HCT116 (cell line): ENCODE data around the gene AGAP1. TPM values are rescaled to one million over a fixed set of nuclear protein-coding genes. Genes with fewer than 3 reads are reported as not detected.

Experiments
- ATF3 ChIP-seq: IDR thresholded peaks from 2 replicates; pipeline ENCODE4 v1.6.1; 2012
- CEBPB ChIP-seq: IDR thresholded peaks from 2 replicates; pipeline ENCODE4 v1.6.1; 2012; ENCODE audit warnings: low read depth
- CTCF ChIP-seq, 3 experiments: fragments of 200-600 bp in 1 of 3; sonication (generic) in 1 of 3; IDR thresholded peaks in 2 of 3; conservative IDR thresholded peaks in 1 of 3; 2 replicates each; pipeline ENCODE4 v1.5.1; 2012 to 2017; ENCODE audit warnings: low read depth in 2 of 3, low read length in 2 of 3, antibody characterized with exemption in 1 of 3, borderline replicate concordance in 1 of 3, control low read depth in 1 of 3, mild to moderate bottlenecking in 1 of 3, mixed read lengths in 1 of 3, mixed run types in 1 of 3, moderate library complexity in 1 of 3; ENCODE audit not compliant: insufficient read depth in 1 of 3
- EGR1 ChIP-seq: IDR thresholded peaks from 2 replicates; pipeline ENCODE4 v1.6.1; 2012; ENCODE audit warnings: low read depth
- ELF1 ChIP-seq: IDR thresholded peaks from 2 replicates; pipeline ENCODE4 v1.6.1; 2012; ENCODE audit warnings: low read depth, borderline replicate concordance
- EZH2phosphoT487 ChIP-seq: fragments of 200-600 bp; IDR thresholded peaks from 2 replicates; pipeline ENCODE4 v1.6.1; 2018; ENCODE audit warnings: antibody characterized with exemption, borderline replicate concordance
- MAX ChIP-seq: IDR thresholded peaks from 2 replicates; pipeline ENCODE4 v1.6.1; 2012
- REST ChIP-seq: IDR thresholded peaks from 2 replicates; pipeline ENCODE4 v1.6.1; 2012; ENCODE audit warnings: low read depth
- SP1 ChIP-seq: IDR thresholded peaks from 2 replicates; pipeline ENCODE4 v1.6.1; 2012; ENCODE audit warnings: low read depth
- YY1 ChIP-seq: IDR thresholded peaks from 2 replicates; pipeline ENCODE4 v1.6.1; 2011; ENCODE audit warnings: low read length, low read depth, moderate library complexity, mild to moderate bottlenecking; ENCODE audit not compliant: insufficient replicate concordance; ENCODE audit errors: extremely low read depth
- ZFX ChIP-seq: fragments of 450-650 bp; IDR thresholded peaks from 2 replicates; pipeline ENCODE4 v1.6.1; 2017
- total RNA-seq: library from RNA; stranded (reverse); gene quantifications from one replicate; pipeline ENCODE4 v1.2.1, GENCODE V29; 2021; ENCODE audit not compliant: unreplicated experiment

AGAP1 gene
- total RNA-seq, 1 experiment from 2014 or later, result 43.8 TPM

GRCh38 chr2:236167297-236168109 is 673.7 kb downstream of the AGAP1 start (continued):
- TF ChIP-seq CTCF (IDR thresholded peaks at IDR 0.05 in 2 of 3, conservative IDR thresholded peaks at IDR 0.05 in 1 of 3; ENCODE audit: borderline replicate concordance in 1 of 3, insufficient read depth in 1 of 3, low read depth in 2 of 3, low read length in 2 of 3), result peak in 1 of 3 experiments; percentile 25; a peak in 1 of 6 replicates
- no peak for TF ChIP-seq CEBPB
- no peak for TF ChIP-seq SP1
- TF ChIP-seq ATF3, result no peak
- TF ChIP-seq ZFX, result peak; percentile 60; the same call in 1 of the 2 replicates
- peak; percentile 88 for TF ChIP-seq EGR1
- no peak for TF ChIP-seq YY1
- no peak for TF ChIP-seq ELF1
- no peak for TF ChIP-seq REST
- peak; percentile 68 for TF ChIP-seq MAX
- TF ChIP-seq EZH2phosphoT487, result no peak
